PC-3 (cell line): ENCODE results near the gene SFMBT2. TPM values are rescaled to one million over a fixed set of nuclear protein-coding genes. Genes with fewer than 3 reads are reported as not detected.

Source experiments
- ATAC-seq: fragments of 200-7000 bp; cut with Tn5 transposase; 2 replicates; pipeline ENCODE4 v1.9.1; 2020; ENCODE audit warnings: mild to moderate bottlenecking, moderate library complexity
- BruUV-seq: library from RNA; stranded (reverse); fragments of 400-500 nt; replicated peaks from 2 replicates; lab custom pipeline; 2021; lab: Mats Ljungman, UMichigan
- CTCF ChIA-PET: fragments of 300-600 bp; sonication (Branson Sonifier 250); formaldehyde crosslinking; loops from one replicate; lab custom pipeline; 2022; ENCODE audit warnings: antibody characterized with exemption; lab: Charles Lee
- POLR2A ChIA-PET: fragments of 300-600 bp; sonication (Branson Sonifier 250); formaldehyde crosslinking; loops from one replicate; lab custom pipeline; 2022; ENCODE audit warnings: antibody characterized with exemption; ENCODE audit not compliant: unreplicated experiment; lab: Charles Lee
- DNase-seq: peaks from one replicate; pipeline ENCODE4 v3.0.0-alpha.2; 2015
- H2AFZ ChIP-seq: fragments of 300-600 bp; sonication (generic); 2 replicates; pipeline ENCODE4 v1.6.0; 2016; ENCODE audit warnings: antibody characterized with exemption, low read length
- H3F3A ChIP-seq: fragments of 300-600 bp; sonication (generic); one replicate; pipeline ENCODE4 v1.6.0; 2017; ENCODE audit warnings: antibody characterized with exemption, low read length, control low read depth, mild to moderate bottlenecking; ENCODE audit not compliant: unreplicated experiment
- H3K27ac ChIP-seq: fragments of 300-600 bp; sonication (generic); 2 replicates; pipeline ENCODE4 v1.5.1; 2016; ENCODE audit warnings: mild to moderate bottlenecking, low read length
- H3K27me3 ChIP-seq: fragments of 300-600 bp; sonication (generic); 2 replicates; pipeline ENCODE4 v1.6.1; 2016; ENCODE audit warnings: low read length, mixed read lengths
- H3K36me3 ChIP-seq: fragments of 300-600 bp; sonication (generic); 2 replicates; pipeline ENCODE4 v1.6.1; 2016; ENCODE audit warnings: low read depth, mixed run types, low read length, mixed read lengths
- H3K4me1 ChIP-seq: fragments of 300-600 bp; sonication (generic); 2 replicates; pipeline ENCODE4 v1.5.1; 2016; ENCODE audit warnings: low read length; ENCODE audit not compliant: insufficient read depth
- H3K4me2 ChIP-seq: fragments of 300-600 bp; sonication (generic); 2 replicates; pipeline ENCODE4 v1.6.0; 2016; ENCODE audit warnings: low read length
- H3K4me3 ChIP-seq: fragments of 300-600 bp; sonication (generic); 2 replicates; pipeline ENCODE4 v1.5.1; 2016; ENCODE audit warnings: mild to moderate bottlenecking, low read length, mixed read lengths
- H3K79me2 ChIP-seq: fragments of 300-600 bp; sonication (generic); 2 replicates; pipeline ENCODE4 v1.6.1; 2017; ENCODE audit warnings: low read length, mixed read lengths
- H3K9ac ChIP-seq: fragments of 300-600 bp; sonication (generic); 2 replicates; pipeline ENCODE4 v1.6.0; 2016; ENCODE audit warnings: mild to moderate bottlenecking, low read length
- H3K9me2 ChIP-seq: fragments of 300-600 bp; sonication (generic); replicated peaks from 2 replicates; pipeline ENCODE4 v1.6.1; 2016; ENCODE audit warnings: mixed run types, low read length, mixed read lengths
- H3K9me3 ChIP-seq: fragments of 300-600 bp; sonication (generic); 2 replicates; pipeline ENCODE4 v1.6.1; 2016; ENCODE audit warnings: low read length, mixed read lengths
- H4K20me1 ChIP-seq: fragments of 300-600 bp; sonication (generic); 2 replicates; pipeline ENCODE4 v1.6.1; 2016; ENCODE audit warnings: low read length, mixed read lengths
- EZH2 ChIP-seq: fragments of 300-600 bp; sonication (generic); IDR thresholded peaks from one replicate; pipeline ENCODE4 v1.6.1; 2017; ENCODE audit warnings: antibody characterized with exemption, mild to moderate bottlenecking, low read length; ENCODE audit not compliant: unreplicated experiment
- EZH2phosphoT487 ChIP-seq: fragments of 300-600 bp; sonication (generic); IDR thresholded peaks from 2 replicates; pipeline ENCODE4 v1.6.1; 2018; ENCODE audit warnings: mild to moderate bottlenecking, antibody characterized with exemption, low read length, borderline replicate concordance
- intact Hi-C: fragments of 100-400 bp; cut with micrococcal nuclease; formaldehyde crosslinking; loops from 2 replicates; pipeline ENCODE4 v1.9.0; 2023
- total RNA-seq: library from RNA; depleted of rRNA; stranded (reverse); fragments of >200 nt; gene quantifications from 2 replicates; pipeline ENCODE4 v1.2.3, GENCODE V29; 2014
- TF ChIP-seq, protein P1 (sequence below): fragments of 300-600 bp; sonication (generic); conservative IDR thresholded peaks from 2 replicates; pipeline ENCODE4 v1.5.1; 2017; ENCODE audit warnings: antibody characterized with exemption, low read depth, mild to moderate bottlenecking, low read length

SFMBT2 gene
- total RNA-seq, 1 experiment from 2014 or later: 1.9 TPM

DNA sequence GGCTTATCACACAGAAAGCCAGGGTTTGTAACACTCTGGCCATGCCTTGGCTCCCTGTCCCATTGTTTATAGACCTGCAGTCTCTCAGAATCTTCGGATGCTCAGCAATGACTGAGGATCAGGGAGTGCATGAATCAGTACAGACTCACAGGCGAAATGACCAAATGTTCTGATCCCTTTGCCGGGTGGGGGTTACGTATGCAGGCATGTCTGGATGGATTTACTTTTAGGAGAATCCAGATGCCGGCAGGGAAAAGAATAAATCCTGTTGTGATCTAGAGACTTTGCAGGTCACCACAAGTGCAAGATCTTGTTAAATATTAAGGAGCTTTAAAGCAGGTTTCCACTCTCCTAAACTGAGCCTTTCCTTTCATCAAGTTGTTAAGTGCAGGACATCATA lies 149.5 kb downstream of the SFMBT2 start:
- POLR2A ChIA-PET: no interaction called here
- TF ChIP-seq, protein P1, sequence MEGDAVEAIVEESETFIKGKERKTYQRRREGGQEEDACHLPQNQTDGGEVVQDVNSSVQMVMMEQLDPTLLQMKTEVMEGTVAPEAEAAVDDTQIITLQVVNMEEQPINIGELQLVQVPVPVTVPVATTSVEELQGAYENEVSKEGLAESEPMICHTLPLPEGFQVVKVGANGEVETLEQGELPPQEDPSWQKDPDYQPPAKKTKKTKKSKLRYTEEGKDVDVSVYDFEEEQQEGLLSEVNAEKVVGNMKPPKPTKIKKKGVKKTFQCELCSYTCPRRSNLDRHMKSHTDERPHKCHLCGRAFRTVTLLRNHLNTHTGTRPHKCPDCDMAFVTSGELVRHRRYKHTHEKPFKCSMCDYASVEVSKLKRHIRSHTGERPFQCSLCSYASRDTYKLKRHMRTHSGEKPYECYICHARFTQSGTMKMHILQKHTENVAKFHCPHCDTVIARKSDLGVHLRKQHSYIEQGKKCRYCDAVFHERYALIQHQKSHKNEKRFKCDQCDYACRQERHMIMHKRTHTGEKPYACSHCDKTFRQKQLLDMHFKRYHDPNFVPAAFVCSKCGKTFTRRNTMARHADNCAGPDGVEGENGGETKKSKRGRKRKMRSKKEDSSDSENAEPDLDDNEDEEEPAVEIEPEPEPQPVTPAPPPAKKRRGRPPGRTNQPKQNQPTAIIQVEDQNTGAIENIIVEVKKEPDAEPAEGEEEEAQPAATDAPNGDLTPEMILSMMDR: no peak
- TF ChIP-seq EZH2: no peak
- TF ChIP-seq EZH2phosphoT487: no peak
- Histone ChIP-seq H2AFZ (no peak overlapping the region), H3K9ac (peak overlapping the region; percentile 61), H3K4me3 (no peak overlapping the region), H3K4me2 (peak overlapping the region; percentile 30), H3K9me2 (no peaks in the 10 kb centered on the region), H3F3A (no peaks in the 10 kb centered on the region), H3K79me2 (no peaks in the 10 kb centered on the region), H3K4me1 (peaks cover 46% of the 10 kb centered on the region), H3K27ac (peak overlapping the region; percentile 89), H3K36me3 (no peaks in the 10 kb centered on the region), H4K20me1 (no peaks in the 10 kb centered on the region), H3K9me3 (no peaks in the 10 kb centered on the region), H3K27me3 (no peaks in the 10 kb centered on the region)
- BruUV-seq: no TSS peak
- ATAC-seq (no peak), DNase-seq (peak; percentile 66)
- intact Hi-C loops: loop anchor here (2.0 to 5.0 kb wide), 3 partner anchors 51 to 139 kb away; no protein-coding TSS in a partner anchor
- CTCF ChIA-PET: no interaction called here

DNA sequence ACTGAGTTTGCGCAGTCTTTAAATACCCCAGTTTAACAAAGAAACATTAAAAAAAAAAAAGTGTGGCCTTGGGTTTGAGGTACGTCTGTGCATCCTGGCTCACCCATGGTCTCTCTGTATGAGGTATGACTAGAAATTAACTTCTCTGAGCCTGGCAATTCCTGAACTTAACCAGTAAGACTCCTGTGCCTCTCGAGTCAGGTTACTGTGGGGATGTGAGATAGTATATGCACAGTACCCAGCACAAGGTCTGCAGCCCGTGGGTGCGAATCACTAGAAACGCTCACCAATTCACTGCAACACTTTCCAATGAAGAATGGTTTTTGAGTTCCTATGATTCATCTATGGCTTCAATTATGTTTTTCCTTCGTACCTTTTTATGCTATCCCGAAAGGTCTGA lies 149.9 kb downstream of the SFMBT2 start:
- H3K36me3 ChIP-seq: no peaks in the 10 kb centered on the region
- no peak overlapping the region for H2AFZ ChIP-seq
- no peaks in the 10 kb centered on the region for H3K9me2 ChIP-seq
- no peaks in the 10 kb centered on the region for H3K79me2 ChIP-seq
- CTCF ChIA-PET: no interaction called here
- peaks cover 46% of the 10 kb centered on the region for H3K4me1 ChIP-seq
- TF ChIP-seq, protein P1: no peak
- TF ChIP-seq EZH2phosphoT487 (no peak), EZH2 (no peak)
- no peak overlapping the region for H3K4me3 ChIP-seq
- H4K20me1 ChIP-seq: no peaks in the 10 kb centered on the region
- peak overlapping the region; percentile 89 for H3K27ac ChIP-seq
- no peaks in the 10 kb centered on the region for H3K27me3 ChIP-seq
- H3K9me3 ChIP-seq: no peaks in the 10 kb centered on the region
- ATAC-seq (no peak), DNase-seq (no peak)
- peak overlapping the region; percentile 61 for H3K9ac ChIP-seq
- peak overlapping the region; percentile 30 for H3K4me2 ChIP-seq
- intact Hi-C loops: loop anchor here (1.0 to 5.0 kb wide), 4 partner anchors 51 to 147 kb away; no protein-coding TSS in a partner anchor
- no TSS peak for BruUV-seq
- POLR2A ChIA-PET: no interaction called here
- no peaks in the 10 kb centered on the region for H3F3A ChIP-seq

DNA sequence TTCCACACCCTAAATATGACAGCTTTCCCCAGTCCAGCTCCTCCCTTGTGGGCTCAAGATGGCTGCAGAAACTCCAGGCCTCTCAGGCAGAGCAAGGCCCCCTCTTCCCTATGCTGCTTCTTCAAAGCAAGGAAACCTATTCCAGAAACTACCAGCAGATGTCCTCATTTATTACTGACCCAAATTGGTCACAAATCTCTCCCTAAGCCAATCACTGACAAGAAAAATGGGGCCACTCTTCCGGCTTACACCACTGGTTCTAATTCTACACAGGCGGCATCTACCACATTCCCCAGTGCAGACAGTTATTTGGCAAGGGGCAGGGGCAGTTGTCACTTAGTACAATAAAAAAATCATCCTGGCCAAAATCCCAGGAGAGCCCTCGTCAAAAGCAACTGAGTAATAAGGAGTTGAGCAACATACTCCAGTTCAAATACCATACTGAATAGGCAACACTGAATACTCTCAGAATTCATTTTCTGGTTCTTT lies 150.4 kb downstream of the SFMBT2 start:
- BruUV-seq: no TSS peak
- peak overlapping the region; percentile 89 for H3K27ac ChIP-seq
- peaks cover 45% of the 10 kb centered on the region for H3K4me1 ChIP-seq

More for the DNA sequence above, 150.4 kb downstream of the SFMBT2 start:
- Histone ChIP-seq H3K27me3 (no peaks in the 10 kb centered on the region), H3K79me2 (no peaks in the 10 kb centered on the region), H3K4me2 (peak overlapping the region; percentile 30; the same call in 1 of the 2 replicates), H3K4me3 (no peak overlapping the region), H3K9me2 (no peaks in the 10 kb centered on the region), H4K20me1 (no peaks in the 10 kb centered on the region), H2AFZ (no peak overlapping the region), H3K9me3 (no peaks in the 10 kb centered on the region), H3K9ac (peak overlapping the region; percentile 61), H3K36me3 (no peaks in the 10 kb centered on the region), H3F3A (no peaks in the 10 kb centered on the region)
- ATAC-seq: peak; percentile 29
- DNase-seq: peak; percentile 78
- ChIA-PET POLR2A (no interaction called here), CTCF (no interaction called here)
- TF ChIP-seq, protein P1: peak; percentile 59
- no peak for TF ChIP-seq EZH2phosphoT487
- no peak for TF ChIP-seq EZH2
- intact Hi-C loops: loop anchor here (1.0 to 5.0 kb wide), 4 partner anchors 52 to 148 kb away; no protein-coding TSS in a partner anchor
